HEK293 (cell line): Measurements from ENCODE around the gene DPPA5.

Experiments
- CTCF ChIA-PET: fragments of 350-600 bp; formaldehyde crosslinking; extraction: SDS; loops from one replicate; lab custom pipeline; 2021; ENCODE audit warnings: antibody characterized with exemption; lab: Yijun Ruan, JAX
- POLR2A ChIA-PET: fragments of 300-600 bp; formaldehyde crosslinking; extraction: SDS; loops from one replicate; lab custom pipeline; 2020; ENCODE audit warnings: antibody characterized with exemption, inconsistent platforms; lab: Yijun Ruan, JAX
- H3K27ac ChIP-seq: fragments of 200-500 bp; sonication (Bioruptor generic); 2 replicates; pipeline ENCODE4 v1.5.1; 2014; ENCODE audit warnings: low read depth, low read length, control low read depth, inconsistent platforms; ENCODE audit errors: extremely low read depth
- H3K36me3 ChIP-seq, 2 experiments: fragments of 200-500 bp in 1 of 2; sonication (Bioruptor generic) in 1 of 2; 1 replicate in 1 of 2; 2 replicates in 1 of 2; pipeline ENCODE4 v1.5.1; 2014 to 2017; ENCODE audit warnings: inconsistent platforms in 2 of 2, low read length in 2 of 2; ENCODE audit not compliant: control insufficient read depth in 2 of 2, insufficient read depth in 1 of 2
- H3K4me1 ChIP-seq: fragments of 200-500 bp; sonication (Bioruptor generic); 2 replicates; pipeline ENCODE4 v1.5.1; 2014; ENCODE audit warnings: mild to moderate bottlenecking, low read length, inconsistent platforms; ENCODE audit not compliant: control insufficient read depth, insufficient read depth
- H3K4me3 ChIP-seq: 2 replicates; pipeline ENCODE4 v1.5.1; 2011; ENCODE audit warnings: low read depth, mild to moderate bottlenecking, control low read depth, low read length, moderate library complexity
- H3K9me3 ChIP-seq: fragments of 200-500 bp; sonication (Bioruptor generic); 2 replicates; pipeline ENCODE4 v1.5.1; 2014; ENCODE audit warnings: low read depth, low read length, inconsistent platforms; ENCODE audit not compliant: control insufficient read depth, insufficient read depth
- CTCF ChIP-seq: fragments of 450-650 bp; formaldehyde crosslinking; IDR thresholded peaks from 2 replicates; pipeline ENCODE4 v1.5.1; 2016; ENCODE audit warnings: missing biosample characterization, missing genetic modification characterization
- HOXA7 ChIP-seq: sonication (generic); formaldehyde crosslinking; IDR thresholded peaks from 2 replicates; pipeline ENCODE4 v1.8.1; 2022; ENCODE audit warnings: missing genetic modification reagents, borderline replicate concordance
- MEIS1 ChIP-seq: sonication (generic); formaldehyde crosslinking; IDR thresholded peaks from 2 replicates; pipeline ENCODE4 v1.8.1; 2022; ENCODE audit warnings: missing genetic modification reagents, mild to moderate bottlenecking, borderline replicate concordance
- TSHZ1 ChIP-seq: fragments of 450-650 bp; formaldehyde crosslinking; IDR thresholded peaks from 2 replicates; pipeline ENCODE4 v1.5.1; 2016; ENCODE audit warnings: missing biosample characterization, missing genetic modification characterization, borderline replicate concordance
- ZBTB20 ChIP-seq: fragments of 450-650 bp; formaldehyde crosslinking; IDR thresholded peaks from 2 replicates; pipeline ENCODE4 v1.5.1; 2016; ENCODE audit warnings: missing biosample characterization, missing genetic modification characterization
- ZBTB48 ChIP-seq: fragments of 450-650 bp; formaldehyde crosslinking; IDR thresholded peaks from 2 replicates; pipeline ENCODE4 v1.5.1; 2016; ENCODE audit warnings: missing biosample characterization, missing genetic modification characterization
- ZFP69B ChIP-seq: fragments of 450-650 bp; formaldehyde crosslinking; IDR thresholded peaks from 2 replicates; pipeline ENCODE4 v1.5.1; 2016; ENCODE audit warnings: missing biosample characterization, missing genetic modification characterization
- ZNF10 ChIP-seq: fragments of 450-650 bp; formaldehyde crosslinking; IDR thresholded peaks from 2 replicates; pipeline ENCODE4 v1.5.1; 2017; ENCODE audit warnings: missing biosample characterization, missing genetic modification characterization
- ZNF140 ChIP-seq: fragments of 450-650 bp; formaldehyde crosslinking; IDR thresholded peaks from 2 replicates; pipeline ENCODE4 v1.5.1; 2016; ENCODE audit warnings: missing biosample characterization, missing genetic modification characterization
- ZNF157 ChIP-seq: fragments of 450-650 bp; formaldehyde crosslinking; IDR thresholded peaks from 2 replicates; pipeline ENCODE4 v1.5.1; 2016; ENCODE audit warnings: missing biosample characterization, missing genetic modification characterization
- ZNF311 ChIP-seq: fragments of 450-650 bp; formaldehyde crosslinking; IDR thresholded peaks from 2 replicates; pipeline ENCODE4 v1.5.1; 2017; ENCODE audit warnings: missing biosample characterization, missing genetic modification characterization, borderline replicate concordance
- ZNF341 ChIP-seq: fragments of 450-650 bp; formaldehyde crosslinking; IDR thresholded peaks from 2 replicates; pipeline ENCODE4; 2016; ENCODE audit warnings: low read depth, missing biosample characterization, missing genetic modification characterization
- ZNF394 ChIP-seq: fragments of 450-650 bp; formaldehyde crosslinking; IDR thresholded peaks from 2 replicates; pipeline ENCODE4 v1.5.1; 2016; ENCODE audit warnings: missing biosample characterization, missing genetic modification characterization, mild to moderate bottlenecking, moderate library complexity, borderline replicate concordance
- ZNF518A ChIP-seq: fragments of 450-650 bp; formaldehyde crosslinking; conservative IDR thresholded peaks from 2 replicates; pipeline ENCODE4 v1.5.1; 2016; ENCODE audit warnings: low read depth, missing biosample characterization, missing genetic modification characterization
- ZNF624 ChIP-seq: fragments of 450-650 bp; formaldehyde crosslinking; IDR thresholded peaks from 2 replicates; pipeline ENCODE4 v1.5.1; 2017; ENCODE audit warnings: missing biosample characterization, missing genetic modification characterization
- ZNF660 ChIP-seq: fragments of 450-650 bp; IDR thresholded peaks from 2 replicates; pipeline ENCODE4 v1.5.1; 2018; ENCODE audit warnings: missing biosample characterization, mild to moderate bottlenecking, missing genetic modification characterization
- ZNF704 ChIP-seq: fragments of 450-650 bp; formaldehyde crosslinking; IDR thresholded peaks from 2 replicates; pipeline ENCODE4 v1.5.1; 2016; ENCODE audit warnings: missing biosample characterization, missing genetic modification characterization
- ZNF830 ChIP-seq: fragments of 450-650 bp; IDR thresholded peaks from 2 replicates; pipeline ENCODE4 v1.5.0; 2018; ENCODE audit warnings: missing biosample characterization, missing genetic modification characterization, low read depth, mild to moderate bottlenecking, moderate library complexity

DPPA5 gene

DNA sequence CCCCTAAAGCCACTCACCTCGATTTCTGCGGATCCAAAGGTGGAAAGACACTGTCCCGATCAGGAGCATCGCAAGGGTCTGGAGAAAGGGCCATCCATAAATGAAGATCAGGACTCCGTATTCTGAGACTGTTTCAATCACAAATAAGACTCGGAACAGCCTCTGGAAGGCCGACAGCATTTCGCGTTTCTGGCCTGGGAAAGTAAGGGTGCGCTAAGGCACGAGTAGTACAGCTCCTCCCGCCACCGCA is 44.6 kb downstream of the DPPA5 start:
- no peaks in the 10 kb centered on the region for H3K9me3 ChIP-seq
- TF ChIP-seq ZNF830 (tag by site-specific recombination) (no peak), ZNF157 (tag by site-specific recombination) (no peak), ZNF704 (no peak), ZNF660 (tag by site-specific recombination) (0 out of 2 replicates have a peak, but pooled peaks have one; percentile 2), ZFP69B (tag by site-specific recombination) (no peak), ZNF518A (tag by site-specific recombination) (0 out of 2 replicates have a peak, but pooled peaks have one; percentile 9), MEIS1 (CRISPR knock-in tag) (0 out of 2 replicates have a peak, but pooled peaks have one; percentile 9), ZNF140 (tag by site-specific recombination) (no peak), CTCF (tag by site-specific recombination) (no peak), ZNF341 (tag by site-specific recombination) (peak; percentile 63; the same call in 1 of the 2 replicates), TSHZ1 (tag by site-specific recombination) (no peak), ZNF10 (tag by site-specific recombination) (0 out of 2 replicates have a peak, but pooled peaks have one; percentile 4), ZNF311 (tag by site-specific recombination) (no peak), ZBTB20 (tag by site-specific recombination) (peak; percentile 42), ZBTB48 (tag by site-specific recombination) (peak; percentile 80), ZNF624 (tag by site-specific recombination) (no peak), HOXA7 (no peak), ZNF394 (0 out of 2 replicates have a peak, but pooled peaks have one; percentile 57)
- TF ChIP-seq, all 188 proteins: peak for 8
- Histone ChIP-seq H3K36me3 (no peaks in the 10 kb centered on the region; a peak in 1 of 3 replicates), H3K27ac (peak overlapping the region; percentile 78), H3K4me3 (peak overlapping the region; percentile 53), H3K4me1 (no peaks in the 10 kb centered on the region)
- ChIA-PET CTCF (interaction anchor here (0.7 to 3.0 kb wide), 7 partner anchors 18 to 241 kb away, joined by 3 to 12 read pairs (median 3); no protein-coding TSS in a partner anchor), POLR2A (interaction anchor here (0.6 to 1.2 kb wide), 5 partner anchors 17 to 345 kb away, joined by 3 to 4 read pairs (median 3); partner anchors contain the start of genes MTO1 and SLC17A5)
